IMR-90 (cell line): Measurements from ENCODE around the gene SPDEF. TPM values are rescaled to one million over a fixed set of nuclear protein-coding genes. Genes with fewer than 3 reads are reported as not detected.

Source experiments
- ATAC-seq: fragments of 200-7000 bp; cut with Tn5 transposase; 2 replicates; pipeline ENCODE4 v1.9.1; 2020; ENCODE audit warnings: low read depth, mild to moderate bottlenecking, moderate library complexity
- BruUV-seq: library from RNA; stranded (reverse); fragments of 400-500 nt; replicated peaks from 2 replicates; lab custom pipeline; 2021; lab: Mats Ljungman, UMichigan
- CTCF ChIA-PET: fragments of 300-600 bp; formaldehyde crosslinking; extraction: SDS; loops from one replicate; lab custom pipeline; 2021; ENCODE audit warnings: antibody characterized with exemption; lab: Yijun Ruan, JAX
- POLR2A ChIA-PET: fragments of 300-600 bp; sonication (Branson Sonifier 250); formaldehyde crosslinking; loops from one replicate; lab custom pipeline; 2022; ENCODE audit warnings: antibody characterized with exemption; ENCODE audit not compliant: unreplicated experiment; lab: Charles Lee
- DNase-seq: peaks from one replicate; pipeline ENCODE4 v3.0.0; 2013
- H2AFZ ChIP-seq: replicated peaks from 2 replicates; pipeline ENCODE3; 2013; ENCODE audit warnings: low read length, mild to moderate bottlenecking; ENCODE audit not compliant: poor library complexity
- H2AK5ac ChIP-seq: 2 replicates; pipeline ENCODE4 v1.6.1; 2013; ENCODE audit warnings: low read depth, low read length, inconsistent platforms
- H2AK9ac ChIP-seq: replicated peaks from 2 replicates; pipeline ENCODE3; 2013; ENCODE audit warnings: mild to moderate bottlenecking, low read depth, low read length, moderate library complexity; ENCODE audit not compliant: poor library complexity
- H2BK120ac ChIP-seq: 2 replicates; pipeline ENCODE4 v1.6.1; 2013; ENCODE audit warnings: low read depth, low read length, inconsistent platforms
- H2BK15ac ChIP-seq: 3 replicates; pipeline ENCODE4 v1.6.1; 2013; ENCODE audit warnings: low read depth, low read length, inconsistent platforms
- H2BK20ac ChIP-seq: 2 replicates; pipeline ENCODE4 v1.6.1; 2013; ENCODE audit warnings: low read depth, mild to moderate bottlenecking, inconsistent platforms, low read length, moderate library complexity
- H2BK5ac ChIP-seq: 2 replicates; pipeline ENCODE4 v1.6.1; 2013; ENCODE audit warnings: mild to moderate bottlenecking, low read depth, low read length, inconsistent platforms; ENCODE audit not compliant: poor library complexity, severe bottlenecking
- H3K14ac ChIP-seq: replicated peaks from 2 replicates; pipeline ENCODE4 v1.6.1; 2013; ENCODE audit warnings: low read depth, low read length, inconsistent platforms
- H3K18ac ChIP-seq: 2 replicates; pipeline ENCODE4 v1.6.1; 2013; ENCODE audit warnings: low read depth, low read length, control low read depth
- H3K23ac ChIP-seq: 2 replicates; pipeline ENCODE4 v1.6.1; 2013; ENCODE audit warnings: low read depth, low read length, inconsistent platforms
- H3K27ac ChIP-seq: 2 replicates; pipeline ENCODE4 v1.5.1; 2013; ENCODE audit warnings: mild to moderate bottlenecking, control low read depth, low read length; ENCODE audit not compliant: insufficient read depth
- H3K27me3 ChIP-seq: 2 replicates; pipeline ENCODE4 v1.6.1; 2013; ENCODE audit warnings: low read length; ENCODE audit not compliant: control insufficient read depth, insufficient read depth
- H3K36me3 ChIP-seq: 2 replicates; pipeline ENCODE4 v1.6.1; 2013; ENCODE audit warnings: low read length, mixed read lengths; ENCODE audit not compliant: control insufficient read depth, insufficient read depth
- H3K4ac ChIP-seq: 2 replicates; pipeline ENCODE4 v1.6.1; 2013; ENCODE audit warnings: low read depth, low read length, inconsistent platforms
- H3K4me1 ChIP-seq: 2 replicates; pipeline ENCODE4 v1.6.1; 2013; ENCODE audit warnings: low read length, mixed read lengths; ENCODE audit not compliant: control insufficient read depth, insufficient read depth
- H3K4me2 ChIP-seq: 2 replicates; pipeline ENCODE4 v1.6.1; 2013; ENCODE audit warnings: low read depth, mild to moderate bottlenecking, control low read depth, low read length, moderate library complexity
- H3K4me3 ChIP-seq: 2 replicates; pipeline ENCODE4 v1.5.1; 2013; ENCODE audit warnings: low read depth, mild to moderate bottlenecking, control low read depth, low read length, moderate library complexity; ENCODE audit not compliant: insufficient read depth
- H3K56ac ChIP-seq: 2 replicates; pipeline ENCODE4 v1.6.1; 2013; ENCODE audit warnings: low read length, inconsistent platforms; ENCODE audit not compliant: insufficient read depth; ENCODE audit errors: extremely low read depth
- H3K79me1 ChIP-seq, 2 experiments: 2 replicates each; pipeline ENCODE4 v1.6.1; 2013; ENCODE audit warnings: low read length in 2 of 2, inconsistent platforms in 1 of 2, low read depth in 1 of 2
- H3K9ac ChIP-seq: 2 replicates; pipeline ENCODE4 v1.6.1; 2013; ENCODE audit warnings: low read depth, low read length, control low read depth
- H3K9me1 ChIP-seq: 2 replicates; pipeline ENCODE4 v1.6.1; 2013; ENCODE audit warnings: low read length, inconsistent platforms; ENCODE audit not compliant: insufficient read depth
- H3K9me3 ChIP-seq: 2 replicates; pipeline ENCODE4 v1.6.1; 2013; ENCODE audit warnings: low read length; ENCODE audit not compliant: control insufficient read depth, insufficient read depth
- H4K20me1 ChIP-seq: 2 replicates; pipeline ENCODE4 v1.6.1; 2013; ENCODE audit warnings: low read length, inconsistent platforms; ENCODE audit not compliant: insufficient read depth
- H4K5ac ChIP-seq: 2 replicates; pipeline ENCODE4 v1.6.1; 2013; ENCODE audit warnings: mild to moderate bottlenecking, low read depth, low read length, control low read depth
- H4K8ac ChIP-seq, 2 experiments: 2 replicates each; pipeline ENCODE4 v1.6.1; 2013; ENCODE audit warnings: low read depth in 2 of 2, low read length in 2 of 2, control low read depth in 1 of 2, inconsistent platforms in 1 of 2
- H4K91ac ChIP-seq: 2 replicates; pipeline ENCODE4 v1.6.1; 2013; ENCODE audit warnings: low read depth, low read length, inconsistent platforms; ENCODE audit not compliant: insufficient read depth
- CEBPB ChIP-seq: IDR thresholded peaks from 2 replicates; pipeline ENCODE4 v1.6.1; 2012; ENCODE audit warnings: low read depth, low read length, improper control_type of control experiment
- CHD1 ChIP-seq: IDR thresholded peaks from 2 replicates; pipeline ENCODE4 v1.6.1; 2012; ENCODE audit warnings: low read depth, low read length, improper control_type of control experiment
- MAFK ChIP-seq: IDR thresholded peaks from 2 replicates; pipeline ENCODE4 v1.6.1; 2012; ENCODE audit warnings: low read depth, low read length, improper control_type of control experiment
- MXI1 ChIP-seq: IDR thresholded peaks from 2 replicates; pipeline ENCODE4 v1.6.1; 2012; ENCODE audit warnings: low read depth, mild to moderate bottlenecking, low read length, moderate library complexity, borderline replicate concordance
- POLR2A ChIP-seq: IDR thresholded peaks from 2 replicates; pipeline ENCODE4 v1.6.1; 2012; ENCODE audit warnings: mild to moderate bottlenecking, low read depth, low read length
- RAD21 ChIP-seq: IDR thresholded peaks from 2 replicates; pipeline ENCODE4 v1.6.1; 2012; ENCODE audit warnings: low read length, improper control_type of control experiment
- RCOR1 ChIP-seq: IDR thresholded peaks from 2 replicates; pipeline ENCODE4 v1.6.1; 2012; ENCODE audit warnings: mild to moderate bottlenecking, low read length, improper control_type of control experiment; ENCODE audit not compliant: insufficient replicate concordance
- SMC3 ChIP-seq: fragments of 150-350 bp; IDR thresholded peaks from 2 replicates; pipeline ENCODE4 v1.6.1; 2016; ENCODE audit warnings: low read depth, mild to moderate bottlenecking, antibody characterized with exemption, low read length, moderate library complexity
- WGBS, 2 experiments: methylation state at CpG; one replicate each; pipeline versions ENCODE4 v1.1.5 to v1.1.7; 2013; ENCODE audit warnings: missing lambda C conversion rate in 2 of 2; ENCODE audit not compliant: insufficient read length in 1 of 2; ENCODE audit errors: extremely low coverage in 2 of 2; 5-methylcytosine and 5-hydroxymethylcytosine counted together
- dilution Hi-C: fragments of 300-500 bp; cut with HindIII; formaldehyde crosslinking; loops from one replicate; pipeline ENCODE4 v1.14.3; 2018; ENCODE audit warnings: low sequenced_read_pairs; ENCODE audit not compliant: unreplicated experiment
- in situ Hi-C: fragments of 300-500 bp; cut with MboI; formaldehyde crosslinking; loops from 3 replicates; pipeline ENCODE4 v1.14.3; 2019; ENCODE audit warnings: low sequenced_read_pairs, inconsistent platforms, mixed read lengths
- intact Hi-C: fragments of 100-400 bp; cut with micrococcal nuclease; formaldehyde crosslinking; loops from 2 replicates; pipeline ENCODE4 v1.10.0; 2022
- polyA plus RNA-seq, 3 experiments: library from polyadenylated mRNA; depleted of rRNA; stranded (reverse); fragments of >200 nt; gene quantifications; 2 replicates each; pipeline ENCODE4 v1.2.3, GENCODE V29; 2012; ENCODE audit warnings: low replicate concordance in 1 of 3
- total RNA-seq: library from RNA; depleted of rRNA; stranded (reverse); fragments of >200 nt; gene quantifications from 2 replicates; pipeline ENCODE4 v1.2.3, GENCODE V29; 2012
- TF ChIP-seq, protein P1 (sequence below): fragments of 150-350 bp; IDR thresholded peaks from 2 replicates; pipeline ENCODE4 v1.6.1; 2016; ENCODE audit warnings: low read depth, mild to moderate bottlenecking, low read length, moderate library complexity, borderline replicate concordance
- TF ChIP-seq, protein P2 (sequence below): fragments of 150-350 bp; IDR thresholded peaks from 2 replicates; pipeline ENCODE4 v1.6.1; 2017; ENCODE audit warnings: mild to moderate bottlenecking, antibody characterized with exemption, low read length, low read depth

Gene SPDEF
- total and polyA plus RNA-seq, 2 of the 4 experiments (the other 2 are of a cell fraction) = 0.05 TPM; not detected in 1

DNA sequence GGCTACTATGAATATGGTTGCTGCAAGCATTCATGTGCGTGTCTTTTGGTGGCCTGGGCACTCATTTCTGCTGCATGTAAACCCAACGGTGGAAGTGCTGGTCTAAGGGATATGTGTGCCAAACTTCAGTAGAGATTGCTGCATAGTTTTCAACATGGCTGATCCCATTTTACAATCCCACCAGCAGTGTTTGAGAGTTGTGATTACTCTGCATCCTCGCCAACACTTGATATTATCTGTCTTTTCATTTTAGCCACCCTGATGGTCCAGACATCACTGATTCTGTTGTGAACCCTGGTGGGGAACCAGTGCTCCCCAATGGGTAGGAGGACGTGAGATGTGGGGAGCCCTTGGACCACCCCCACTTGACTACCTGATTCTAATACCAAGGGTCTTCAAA is 62.8 kb downstream of the SPDEF start:
- Histone ChIP-seq H4K91ac (no peak overlapping the region), H2BK15ac (no peak overlapping the region)
- CTCF ChIA-PET = no interaction called here

More for the DNA sequence above, 62.8 kb downstream of the SPDEF start:
- Histone ChIP-seq H3K27ac (no peak overlapping the region), H2AFZ (no peak overlapping the region), H2AK9ac (no peak overlapping the region), H3K27me3 (peaks cover 10% of the 10 kb centered on the region), H3K4me1 (peaks cover 2% of the 10 kb centered on the region; the same call in 1 of the 2 replicates), H2AK5ac (no peak overlapping the region), H3K4me3 (no peak overlapping the region), H3K79me1 (no peaks in the 10 kb centered on the region), H3K23ac (no peak overlapping the region), H3K9me3 (no peaks in the 10 kb centered on the region), H3K9me1 (no peaks in the 10 kb centered on the region), H4K5ac (no peak overlapping the region), H3K36me3 (no peaks in the 10 kb centered on the region), H2BK5ac (no peak overlapping the region), H3K4me2 (no peak overlapping the region), H3K9ac (no peak overlapping the region), H3K56ac (no peak overlapping the region), H4K20me1 (no peaks in the 10 kb centered on the region), H3K14ac (no peak overlapping the region), H4K8ac (no peak overlapping the region), H2BK20ac (no peak overlapping the region), H2BK120ac (no peak overlapping the region), H3K18ac (no peak overlapping the region), H3K4ac (no peak overlapping the region)
- TF ChIP-seq SMC3 (no peak), MXI1 (no peak), CHD1 (no peak), POLR2A (no peak), RCOR1 (no peak), RAD21 (no peak), CEBPB (no peak), MAFK (no peak)
- TF ChIP-seq, protein P1, sequence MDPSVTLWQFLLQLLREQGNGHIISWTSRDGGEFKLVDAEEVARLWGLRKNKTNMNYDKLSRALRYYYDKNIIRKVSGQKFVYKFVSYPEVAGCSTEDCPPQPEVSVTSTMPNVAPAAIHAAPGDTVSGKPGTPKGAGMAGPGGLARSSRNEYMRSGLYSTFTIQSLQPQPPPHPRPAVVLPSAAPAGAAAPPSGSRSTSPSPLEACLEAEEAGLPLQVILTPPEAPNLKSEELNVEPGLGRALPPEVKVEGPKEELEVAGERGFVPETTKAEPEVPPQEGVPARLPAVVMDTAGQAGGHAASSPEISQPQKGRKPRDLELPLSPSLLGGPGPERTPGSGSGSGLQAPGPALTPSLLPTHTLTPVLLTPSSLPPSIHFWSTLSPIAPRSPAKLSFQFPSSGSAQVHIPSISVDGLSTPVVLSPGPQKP = no peak
- TF ChIP-seq, protein P2, sequence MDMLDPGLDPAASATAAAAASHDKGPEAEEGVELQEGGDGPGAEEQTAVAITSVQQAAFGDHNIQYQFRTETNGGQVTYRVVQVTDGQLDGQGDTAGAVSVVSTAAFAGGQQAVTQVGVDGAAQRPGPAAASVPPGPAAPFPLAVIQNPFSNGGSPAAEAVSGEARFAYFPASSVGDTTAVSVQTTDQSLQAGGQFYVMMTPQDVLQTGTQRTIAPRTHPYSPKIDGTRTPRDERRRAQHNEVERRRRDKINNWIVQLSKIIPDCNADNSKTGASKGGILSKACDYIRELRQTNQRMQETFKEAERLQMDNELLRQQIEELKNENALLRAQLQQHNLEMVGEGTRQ = no peak
- no peak for DNase-seq
- intact Hi-C loops = no loop called here
- no peak for ATAC-seq
- no TSS peak for BruUV-seq
- in situ Hi-C loops = no loop called here
- dilution Hi-C loops = no loop called here
- POLR2A ChIA-PET = no interaction called here
- no CpG with 5 or more reads among the region's 4 CpGs for WGBS, 2 experiments
